Stimulated activated naive CD8-positive, alpha-beta T cell treated with anti-CD3 and anti-CD28 coated beads, Interleukin-15, amount 100 ng/mL, for 72 hours (primary cell): ENCODE results near the gene ATP6V1D.
"Not testable (repeated sequence)": the region's sequence is repeated elsewhere in the genome, so short reads cannot be mapped to it uniquely, and the experiment has no call there.

Experiments used
- ATAC-seq: fragments of 150-1000 bp; cut with Tn5 transposase; 2 replicates; pipeline ENCODE4 v1.10.0; 2021; ENCODE audit warnings: mild to moderate bottlenecking, moderate library complexity
- DNase-seq, 2 donors: peaks; one replicate each; pipeline ENCODE4 v3.0.0; 2021 to 2022
- H3K27ac Mint-ChIP-seq, 2 donors: one replicate each; pipeline ENCODE4 v1.8.0; 2022; ENCODE audit warnings: mild to moderate bottlenecking in 2 of 2, mixed read lengths in 2 of 2, moderate library complexity in 2 of 2
- H3K27me3 Mint-ChIP-seq: one replicate; pipeline ENCODE4 v1.8.0; 2022; ENCODE audit warnings: mixed read lengths
- H3K4me1 Mint-ChIP-seq: one replicate; pipeline ENCODE4 v1.8.0; 2022; ENCODE audit warnings: mild to moderate bottlenecking, mixed read lengths
- H3K4me3 Mint-ChIP-seq, 2 donors: one replicate each; pipeline ENCODE4 v1.8.0; 2022; ENCODE audit warnings: mild to moderate bottlenecking in 2 of 2, mixed read lengths in 2 of 2, moderate library complexity in 1 of 2
- H3K9me3 Mint-ChIP-seq, 2 donors: one replicate each; pipeline ENCODE4 v1.8.0; 2022; ENCODE audit warnings: mixed read lengths in 2 of 2

ATP6V1D gene

GRCh38 chr14:67343601-67344230, 15.9 kb downstream of the ATP6V1D start:
- Mint-ChIP-seq H3K4me1 (no peaks in the 10 kb centered on the region), H3K9me3 (no peaks in the 10 kb centered on the region), H3K27me3 (no peaks in the 10 kb centered on the region), H3K27ac (peak overlapping the region in 1 of 2 donors; percentile 15), H3K4me3 (no peak overlapping the region)
- DNase-seq = no peak
- no peak for ATAC-seq

DNA sequence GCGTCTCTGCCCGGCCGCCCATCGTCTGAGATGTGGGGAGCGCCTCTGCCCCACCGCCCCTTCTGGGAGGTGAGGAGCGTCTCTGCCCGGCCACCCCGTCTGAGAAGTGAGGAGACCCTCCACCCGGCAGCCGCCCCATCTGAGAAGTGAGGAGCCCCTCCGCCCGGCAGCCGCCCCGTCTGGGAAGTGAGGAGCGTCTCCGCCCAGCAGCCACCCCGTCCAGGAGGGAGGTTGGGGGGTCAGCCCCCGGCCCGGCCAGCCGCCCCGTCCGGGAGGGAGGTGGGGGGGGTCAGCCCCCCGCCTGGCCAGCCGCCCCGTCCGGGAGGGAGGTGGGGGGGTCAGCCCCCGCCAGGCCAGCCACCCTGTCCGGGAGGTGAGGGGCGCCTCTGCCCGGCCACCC, 18.4 kb downstream of the ATP6V1D start:
- not testable (repeated sequence) for H3K9me3 Mint-ChIP-seq, H3K4me3 Mint-ChIP-seq, H3K27me3 Mint-ChIP-seq, H3K4me1 Mint-ChIP-seq, DNase-seq, ATAC-seq, H3K27ac Mint-ChIP-seq

GRCh38 chr14:67335781-67336180, 23.8 kb downstream of the ATP6V1D start:
- H3K27me3 Mint-ChIP-seq = no peaks in the 10 kb centered on the region

GRCh38 chr14:67332468-67332867, 27.1 kb downstream of the ATP6V1D start:
- H3K27ac Mint-ChIP-seq = no peak overlapping the region
- H3K4me1 Mint-ChIP-seq = no peaks in the 10 kb centered on the region
- H3K9me3 Mint-ChIP-seq = no peaks in the 10 kb centered on the region
- no peaks in the 10 kb centered on the region for H3K27me3 Mint-ChIP-seq
- DNase-seq (no peak), ATAC-seq (no peak)
- H3K4me3 Mint-ChIP-seq = no peak overlapping the region

More at GRCh38 chr14:67335781-67336180, 23.8 kb downstream of the ATP6V1D start:
- no peak overlapping the region for H3K27ac Mint-ChIP-seq
- no peaks in the 10 kb centered on the region for H3K9me3 Mint-ChIP-seq
- ATAC-seq (no peak), DNase-seq (no peak)
- no peak overlapping the region for H3K4me3 Mint-ChIP-seq
- no peaks in the 10 kb centered on the region for H3K4me1 Mint-ChIP-seq

DNA sequence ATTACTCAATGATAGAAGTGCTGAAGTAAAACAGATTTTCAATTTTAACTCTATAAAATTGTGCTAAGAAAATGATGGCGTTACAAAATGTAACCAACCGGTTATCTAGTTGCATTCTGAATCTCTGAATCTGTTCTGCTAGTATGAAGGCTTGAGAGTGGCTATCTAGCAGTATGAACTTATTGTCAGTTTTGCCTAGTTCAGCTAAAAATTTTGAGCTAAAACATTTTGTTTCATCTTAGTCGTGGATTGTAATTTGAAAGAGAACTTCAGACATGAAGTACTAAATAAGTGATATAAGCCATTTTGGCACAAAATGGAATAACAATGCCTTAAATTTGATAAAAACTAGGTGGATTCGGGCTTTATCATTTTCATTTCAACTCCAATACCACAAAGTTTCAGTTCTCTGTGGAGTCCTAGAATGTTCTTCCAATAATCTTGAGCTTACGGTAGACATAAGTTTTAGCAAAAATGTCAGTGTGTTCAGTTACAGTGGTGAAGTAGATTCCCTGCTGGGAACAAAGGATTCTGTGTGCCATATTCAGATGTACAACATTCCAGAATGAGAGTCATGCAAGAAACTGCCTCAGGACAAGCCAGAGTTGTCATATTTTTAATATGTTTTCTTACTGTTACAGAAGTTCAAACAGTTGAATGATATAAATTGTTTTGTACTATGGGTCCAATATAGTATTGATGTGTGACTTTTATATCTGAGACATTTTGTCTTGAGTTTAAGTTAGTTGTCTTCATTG, 28.1 kb downstream of the ATP6V1D start:
- no peak for DNase-seq
- no peak for ATAC-seq
- Mint-ChIP-seq H3K4me1 (no peaks in the 10 kb centered on the region), H3K9me3 (no peaks in the 10 kb centered on the region), H3K4me3 (no peak overlapping the region), H3K27ac (no peak overlapping the region), H3K27me3 (no peaks in the 10 kb centered on the region)

GRCh38 chr14:67329666-67330065, 29.9 kb downstream of the ATP6V1D start:
- H3K4me3 Mint-ChIP-seq, H3K4me1 Mint-ChIP-seq, H3K27me3 Mint-ChIP-seq, ATAC-seq, H3K9me3 Mint-ChIP-seq, H3K27ac Mint-ChIP-seq, DNase-seq: not testable (repeated sequence)

DNA sequence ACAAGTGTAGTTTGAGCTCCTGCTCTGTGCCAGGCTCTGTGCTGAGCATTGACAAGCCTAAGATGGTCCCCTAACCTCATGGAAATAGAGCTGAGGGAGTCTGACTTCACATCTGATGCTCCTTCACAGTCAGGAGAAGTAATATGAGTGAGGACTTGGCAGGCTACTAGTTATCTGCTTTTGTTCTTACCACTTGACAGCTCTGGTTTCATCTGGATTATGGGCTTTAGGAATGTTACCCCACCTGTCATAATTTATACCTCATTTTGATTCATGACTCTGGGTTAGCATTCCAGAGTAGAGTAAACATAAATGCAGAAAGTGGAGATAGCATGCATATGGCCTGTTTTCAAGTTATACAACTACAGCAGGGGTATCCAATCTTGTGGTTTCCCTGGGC, 40.5 kb downstream of the ATP6V1D start:
- Mint-ChIP-seq H3K27ac (peak overlapping the region in 1 of 2 donors; percentile 80), H3K4me3 (no peak overlapping the region), H3K27me3 (no peaks in the 10 kb centered on the region), H3K4me1 (no peaks in the 10 kb centered on the region), H3K9me3 (no peaks in the 10 kb centered on the region)
- DNase-seq (no peak), ATAC-seq (no peak)

DNA sequence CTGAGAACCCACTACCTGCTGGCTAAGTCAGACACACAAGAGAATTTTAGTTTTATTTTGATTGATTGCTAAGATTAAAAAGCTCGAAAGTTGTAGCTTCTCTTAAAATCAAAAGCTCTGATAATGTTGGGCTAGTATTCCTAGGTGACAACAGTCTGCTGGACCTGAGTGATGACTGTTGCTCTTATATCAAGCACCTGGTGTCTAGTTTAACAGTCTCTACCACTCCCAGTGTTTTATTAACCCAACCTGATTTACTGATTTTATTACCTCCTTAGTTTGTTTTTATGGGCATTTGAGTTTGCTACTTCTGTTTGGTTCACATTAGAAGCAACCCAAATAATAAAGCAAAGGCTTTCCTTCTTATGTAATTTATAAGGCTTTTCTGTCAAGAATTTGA, 41.8 kb downstream of the ATP6V1D start:
- H3K27ac Mint-ChIP-seq = no peak overlapping the region

GRCh38 chr14:67313153-67313552, 46.5 kb downstream of the ATP6V1D start:
- DNase-seq = no peak
- ATAC-seq = no peak
- Mint-ChIP-seq H3K9me3 (no peaks in the 10 kb centered on the region), H3K27ac (no peak overlapping the region), H3K4me1 (no peaks in the 10 kb centered on the region), H3K4me3 (no peak overlapping the region), H3K27me3 (no peaks in the 10 kb centered on the region)

More for the DNA sequence above, 41.8 kb downstream of the ATP6V1D start:
- Mint-ChIP-seq H3K9me3 (no peaks in the 10 kb centered on the region), H3K4me3 (no peak overlapping the region), H3K4me1 (no peaks in the 10 kb centered on the region), H3K27me3 (no peaks in the 10 kb centered on the region)
- ATAC-seq (no peak), DNase-seq (no peak)

DNA sequence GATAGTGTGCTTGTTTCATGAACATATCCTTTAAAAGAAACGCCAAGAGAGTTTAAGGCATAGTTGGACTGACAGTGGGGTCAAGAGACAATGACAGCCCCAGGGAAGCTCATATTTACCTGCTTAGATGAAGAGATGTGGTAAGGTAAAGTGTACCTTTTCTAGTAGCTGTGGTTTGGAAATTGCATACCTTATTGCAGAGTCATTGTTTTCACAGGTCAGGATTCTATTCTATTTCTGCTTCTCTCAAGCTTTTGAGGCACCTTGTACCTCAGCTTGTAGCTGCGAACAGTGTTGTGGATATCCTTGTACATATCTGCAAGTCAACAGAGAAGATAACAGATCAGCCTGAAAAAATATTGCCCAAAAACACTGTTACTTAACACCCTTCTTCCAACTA, 47.7 kb downstream of the ATP6V1D start:
- DNase-seq = no peak

More for the DNA sequence above, 47.7 kb downstream of the ATP6V1D start:
- Mint-ChIP-seq H3K27ac (no peak overlapping the region), H3K27me3 (no peaks in the 10 kb centered on the region), H3K4me3 (no peak overlapping the region), H3K9me3 (no peaks in the 10 kb centered on the region), H3K4me1 (no peaks in the 10 kb centered on the region)
- ATAC-seq = no peak
